T1000 (cell line): ENCODE measurements around the gene HPN.
"Not testable (repeated sequence)": the region's sequence is repeated elsewhere in the genome, so short reads cannot be mapped to it uniquely, and the experiment has no call there.

Experiments
- DNase-seq: peaks from one replicate; lab custom pipeline; 2025; ENCODE audit warnings: mixed read lengths; lab: John Stamatoyannopoulos, UW

Gene HPN

DNA sequence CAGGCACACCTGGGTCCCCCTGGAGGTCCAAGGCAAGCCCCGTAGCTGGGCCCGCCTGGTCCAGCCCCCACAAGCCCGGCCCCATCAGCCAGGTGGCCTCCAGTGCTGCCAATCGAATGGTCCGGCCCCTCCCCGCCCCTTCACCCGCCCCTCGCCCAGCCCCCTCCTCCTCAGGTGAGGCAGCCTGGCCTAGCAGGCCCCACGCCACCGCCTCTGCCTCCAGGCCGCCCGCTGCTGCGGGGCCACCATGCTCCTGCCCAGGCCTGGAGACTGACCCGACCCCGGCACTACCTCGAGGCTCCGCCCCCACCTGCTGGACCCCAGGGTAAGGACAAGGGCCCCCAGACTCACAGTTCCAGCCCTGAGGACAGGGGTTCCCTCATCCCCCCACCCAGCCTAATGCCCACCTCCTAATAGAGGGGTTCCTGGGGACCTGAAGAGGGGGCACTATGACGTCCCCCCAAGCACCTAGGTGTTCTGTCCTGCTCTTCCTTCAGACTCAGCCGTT lies at the start of gene HPN:
TSS of gene HPN (plus strand) at position 174 of the 508 bp plus-strand sequence. CDS start 786 bp downstream, outside the sequence.
- DNase-seq = no peak

DNA sequence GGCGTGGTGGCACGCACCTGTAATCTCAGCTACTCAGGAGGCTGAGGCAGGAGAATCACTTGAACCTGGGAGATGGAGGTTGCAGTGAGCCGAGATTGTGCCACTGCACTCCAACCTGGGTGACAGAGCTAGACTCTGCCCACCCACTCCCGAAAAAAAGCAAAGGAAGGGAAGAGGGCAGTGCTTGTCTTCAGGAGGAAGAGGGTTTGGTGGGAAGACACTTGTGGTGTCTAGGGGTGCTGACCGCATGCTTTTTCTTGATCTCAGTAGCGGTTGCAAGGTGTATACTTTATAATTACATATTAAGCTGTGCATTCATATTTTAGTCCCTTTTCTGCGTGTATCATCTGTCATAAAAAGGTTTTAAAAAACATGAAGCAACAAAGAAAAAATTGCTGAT lies 48.9 kb upstream of the HPN start:
- not testable (repeated sequence) for DNase-seq

DNA sequence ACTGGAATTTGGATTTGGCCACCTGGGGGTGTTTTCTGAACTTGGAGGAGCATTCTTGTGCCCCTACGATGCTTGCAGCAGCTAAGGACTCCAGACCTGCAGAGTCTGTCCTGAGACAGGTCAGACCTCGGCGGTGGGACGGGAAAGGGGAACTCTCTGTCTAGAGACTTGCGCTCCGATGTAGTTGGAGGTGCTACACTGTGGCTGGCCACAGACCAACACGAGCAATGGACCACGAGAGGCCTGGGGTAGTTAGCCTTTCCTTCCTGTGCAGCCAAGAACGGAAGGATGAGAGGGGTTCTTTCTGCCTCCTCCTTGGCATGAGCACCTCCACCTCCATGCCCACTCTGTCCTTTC lies 47.3 kb upstream of the HPN start:
- no peak for DNase-seq

DNA sequence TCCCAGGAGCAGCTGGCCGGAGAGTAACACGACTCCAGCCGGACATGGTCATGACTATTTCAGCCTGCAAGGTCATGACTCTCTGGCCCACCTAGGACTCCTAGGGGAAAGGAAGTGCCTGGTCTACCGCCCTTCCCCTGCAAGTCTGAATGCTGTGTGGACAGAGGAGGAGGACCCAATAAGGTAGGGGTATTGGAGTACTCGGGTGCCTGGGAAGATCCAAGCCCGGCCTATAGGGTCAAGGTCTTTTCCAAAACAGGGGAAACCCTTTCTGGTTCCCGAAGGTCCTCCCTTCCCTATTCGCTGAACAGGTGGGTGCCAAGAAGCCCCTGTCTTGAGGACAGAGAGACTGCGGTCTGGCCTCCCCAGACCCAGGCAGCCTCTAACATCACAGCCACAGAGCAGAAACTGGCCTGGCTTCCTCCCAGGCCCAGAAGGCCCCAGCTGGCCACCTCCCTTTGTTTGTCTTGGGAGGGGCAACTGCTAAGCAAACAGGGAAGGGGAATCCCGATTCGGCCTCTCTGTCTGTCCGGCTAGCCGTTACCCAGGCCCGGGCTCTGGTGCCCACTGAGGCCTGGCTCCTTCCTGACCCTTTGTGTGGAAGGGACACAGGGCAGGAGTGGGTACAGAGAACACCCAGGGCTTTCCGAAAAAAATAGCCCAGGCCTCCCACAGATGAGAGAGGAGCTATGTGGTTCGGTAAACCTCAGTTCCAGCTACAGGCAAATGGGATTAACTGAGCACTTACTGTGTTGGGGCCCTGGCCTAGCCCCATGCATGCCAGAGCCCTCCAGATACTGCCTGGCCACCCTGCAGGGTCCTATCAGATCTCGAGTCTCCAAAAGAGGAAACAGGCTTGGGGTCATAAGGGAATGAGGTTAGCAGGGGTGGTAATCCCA lies 46.6 kb upstream of the HPN start:
- no peak for DNase-seq

DNA sequence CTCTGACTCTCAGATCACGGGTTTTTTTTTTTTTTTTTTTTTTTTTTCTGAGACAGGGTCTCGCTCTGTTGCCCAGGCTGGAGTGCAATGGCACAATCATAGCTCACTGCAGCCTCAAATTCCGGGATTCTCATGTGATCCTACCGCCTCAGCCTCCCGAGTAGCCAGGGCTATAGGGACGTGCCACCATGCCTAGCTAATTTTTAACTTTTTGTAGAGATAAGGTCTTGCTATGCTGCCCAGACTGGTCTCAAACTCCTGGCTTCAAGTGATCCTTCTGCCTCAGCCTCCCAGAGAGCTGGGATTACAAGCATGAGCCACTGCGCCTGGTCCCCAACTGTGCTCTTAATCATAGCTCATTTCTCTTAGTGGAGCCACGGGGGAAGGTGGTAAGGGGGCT lies 46.0 kb upstream of the HPN start:
- no peak for DNase-seq

DNA sequence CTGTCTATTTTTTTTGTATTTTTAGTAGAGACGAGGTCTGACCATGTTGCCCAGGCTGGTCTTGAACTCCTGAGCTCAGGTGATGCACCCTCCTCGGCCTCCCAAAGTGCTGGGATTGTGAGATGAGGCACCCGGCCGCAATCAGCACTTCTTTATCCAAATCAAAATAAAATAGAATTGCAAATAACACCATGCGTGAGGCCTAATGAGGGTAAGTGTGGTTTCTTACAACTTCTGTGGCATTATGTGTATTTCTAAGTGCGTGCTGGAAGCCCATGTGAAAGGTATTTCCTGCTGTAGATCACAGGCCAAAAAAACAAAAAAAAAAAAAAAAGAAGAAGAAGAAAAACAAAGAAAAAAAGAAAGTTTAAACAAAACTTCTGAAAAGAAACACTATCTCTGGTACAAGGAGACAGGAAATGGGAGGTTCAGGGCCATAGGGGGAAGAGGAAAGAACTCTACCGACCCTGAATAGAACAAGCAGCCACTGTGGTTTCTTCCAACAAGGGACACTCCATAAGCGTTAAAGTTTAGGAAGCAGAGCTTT lies 44.4 kb upstream of the HPN start:
- no peak for DNase-seq

DNA sequence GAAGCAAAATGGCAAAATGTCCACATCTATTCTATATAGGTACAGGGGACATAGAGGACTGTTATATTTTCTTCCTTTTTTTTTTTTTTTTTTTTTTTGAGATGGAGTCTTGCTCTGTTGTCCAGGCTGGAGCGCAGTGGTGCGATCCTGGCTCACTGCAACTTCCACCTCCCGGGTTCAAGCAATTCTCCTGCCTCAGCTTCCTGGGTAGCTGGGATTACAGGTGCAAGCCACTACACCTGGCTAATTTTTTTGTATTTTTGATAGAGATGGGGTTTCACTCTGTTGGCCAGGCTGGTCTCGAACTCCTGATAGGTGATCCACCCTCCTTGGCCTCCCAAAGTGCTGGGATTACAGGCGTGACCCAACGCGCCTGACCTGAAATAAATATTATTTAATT lies 43.3 kb upstream of the HPN start:
- DNase-seq = not testable (repeated sequence)

DNA sequence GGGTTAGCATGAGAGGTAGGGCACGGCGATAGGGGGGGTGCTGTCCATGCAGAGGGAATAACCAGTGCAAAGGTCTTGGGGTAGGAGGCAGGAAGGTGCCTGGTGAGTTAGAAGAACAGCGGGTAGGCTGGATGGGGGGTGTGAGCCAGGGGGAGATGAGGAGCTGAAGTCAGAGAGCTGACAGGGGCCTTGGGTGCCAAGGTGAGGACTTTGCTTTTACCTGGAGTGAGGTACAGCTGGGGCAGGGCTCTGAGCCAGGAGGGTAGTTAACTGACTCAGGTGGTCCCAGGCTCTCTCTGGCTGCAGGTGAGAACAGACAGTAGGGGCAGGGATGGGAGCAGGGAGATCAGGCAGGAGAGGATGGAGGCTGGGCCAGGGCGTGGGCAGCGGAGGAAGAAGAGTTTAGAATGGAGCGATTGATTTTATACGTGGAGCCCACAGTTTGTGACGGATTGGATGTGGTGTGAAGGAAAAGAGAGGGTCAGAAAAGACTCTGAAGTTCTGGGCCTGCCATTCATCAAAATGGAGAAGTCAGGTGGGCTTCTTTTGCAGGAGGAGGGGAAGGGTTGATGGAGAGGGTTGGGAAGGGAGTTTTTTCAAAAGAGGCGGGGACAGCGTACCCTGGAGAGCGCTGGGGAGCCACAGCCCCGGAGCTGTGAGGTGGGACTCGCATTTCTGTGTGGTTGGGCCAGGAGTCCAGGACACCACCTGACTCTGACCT lies 42.6 kb upstream of the HPN start:
- no peak for DNase-seq

DNA sequence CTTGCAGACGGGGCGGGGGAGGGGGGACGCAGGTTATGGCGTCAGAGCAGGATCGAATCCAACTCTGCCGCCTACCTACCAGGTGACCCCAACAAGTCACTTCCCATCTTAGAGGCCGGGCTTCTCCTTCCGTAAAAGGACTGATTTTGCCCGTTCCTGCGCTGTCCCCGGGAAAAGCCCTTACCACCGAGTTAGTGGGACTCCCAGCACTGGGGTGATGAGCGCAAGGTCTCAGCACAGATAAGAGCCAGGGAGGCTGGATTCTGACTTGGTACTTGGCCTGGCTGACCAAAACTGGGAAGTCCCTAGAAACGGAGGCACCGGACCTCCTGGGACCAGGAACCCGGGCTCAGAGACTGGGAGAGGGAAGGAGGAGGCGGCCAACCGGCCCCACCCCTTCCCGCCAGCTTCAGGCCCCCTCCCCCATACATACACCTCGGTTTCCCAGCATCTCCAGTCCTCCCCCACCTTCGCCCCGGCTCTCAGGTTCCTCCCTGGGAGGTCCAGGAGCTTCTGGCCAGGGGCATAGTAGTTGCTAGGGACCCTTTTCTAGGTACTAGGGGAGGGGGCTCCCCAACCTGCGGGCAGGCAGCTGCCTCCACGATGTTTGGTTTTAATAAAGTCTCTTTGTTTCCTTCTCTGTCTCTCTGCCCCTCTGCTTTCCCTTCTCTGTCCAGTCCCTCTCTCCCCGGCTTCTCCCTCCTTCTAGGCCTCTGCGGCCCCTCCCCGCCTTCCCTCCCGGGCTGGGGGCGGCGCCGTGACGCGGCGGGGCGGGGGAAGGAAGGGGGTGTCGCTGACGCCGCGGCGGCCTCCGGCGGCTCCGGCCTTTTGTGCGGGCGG lies 41.8 kb upstream of the HPN start, which contains the start of gene GRAMD1A:
TSS of gene GRAMD1A (plus strand) at position 826 of the 840 bp plus-strand sequence. CDS start 156 bp downstream, outside the sequence.
- peak; percentile 69 for DNase-seq

DNA sequence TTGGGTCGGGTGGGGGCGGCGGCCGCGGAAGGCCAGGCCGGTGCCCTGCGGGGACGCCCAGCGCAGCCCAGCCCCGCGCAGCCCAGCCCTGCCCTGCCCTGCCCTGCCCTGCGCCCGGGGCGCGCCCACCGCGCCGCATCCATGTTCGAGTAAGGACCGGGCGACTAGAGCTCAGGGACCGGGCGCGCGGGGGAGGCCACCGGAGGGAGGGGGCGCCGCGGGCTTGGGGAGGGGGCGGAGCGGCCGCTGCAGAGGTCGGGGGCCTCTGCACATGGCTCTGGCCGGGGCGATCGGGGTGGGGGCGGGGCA lies 41.2 kb upstream of the HPN start:
- DNase-seq = no peak

DNA sequence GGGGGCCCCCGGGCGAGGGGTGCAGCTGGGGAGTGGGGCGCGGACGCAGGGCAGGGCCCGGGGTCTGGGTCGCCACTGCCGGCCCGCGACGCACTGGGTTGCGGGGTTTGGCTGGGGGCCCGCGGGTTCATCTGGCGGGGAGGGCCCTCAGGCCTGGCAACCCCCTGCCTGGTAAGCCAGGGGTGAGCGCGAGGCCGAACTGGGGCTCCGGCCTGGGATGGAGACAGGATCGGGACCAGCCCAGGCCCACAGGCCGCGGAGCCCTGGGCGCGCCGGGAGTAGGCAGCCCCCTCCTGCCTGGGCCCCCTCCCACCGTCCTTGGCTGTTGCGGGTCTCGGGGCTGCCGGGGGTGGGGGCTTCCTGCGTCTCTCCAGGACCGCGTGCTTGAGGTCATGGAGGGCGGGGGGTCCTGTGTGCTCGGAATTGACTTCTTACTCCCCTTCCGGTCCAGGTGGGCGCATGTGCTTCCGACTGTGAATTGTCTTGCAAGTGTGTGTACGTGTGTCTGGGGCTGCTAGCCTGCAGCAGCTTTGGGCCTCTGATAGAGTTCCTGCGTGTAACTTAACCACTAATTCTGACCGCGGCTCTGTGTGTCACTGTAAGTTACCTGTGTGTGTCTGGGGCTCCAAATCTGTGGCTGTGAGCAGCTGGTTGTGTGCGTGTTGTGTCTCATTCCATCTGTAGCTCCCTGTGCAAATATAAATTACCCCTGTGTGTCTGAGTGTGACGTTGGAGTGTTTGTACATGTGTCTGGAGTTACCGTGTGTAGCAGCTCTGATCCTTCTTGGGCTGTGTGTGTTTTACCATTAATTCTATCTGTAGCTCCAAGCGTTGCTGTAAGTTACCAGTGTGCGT lies 40.6 kb upstream of the HPN start:
- no peak for DNase-seq

DNA sequence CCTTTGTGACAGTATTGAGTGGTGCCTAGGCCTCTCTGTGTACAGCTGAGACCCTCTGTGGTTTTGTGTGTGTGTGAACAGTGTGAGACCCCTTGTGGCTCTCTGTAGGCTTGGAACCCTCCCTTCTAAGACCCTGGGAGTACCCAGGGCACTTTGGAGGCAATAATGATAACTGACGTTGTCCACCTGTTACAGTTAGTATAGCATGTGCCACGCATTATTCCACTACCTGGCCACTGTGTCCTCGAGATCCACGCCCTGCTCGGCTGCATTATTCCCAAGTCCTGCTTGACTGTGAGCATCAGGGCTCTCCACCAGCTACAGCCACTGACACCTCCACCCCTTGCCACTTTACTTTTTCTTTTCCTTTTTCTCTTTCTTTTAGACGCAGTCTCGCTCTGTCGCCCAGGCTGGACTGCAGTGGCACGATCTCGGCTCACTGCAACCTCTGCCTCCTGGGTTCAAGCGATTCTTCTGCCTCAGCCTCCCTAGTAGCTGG lies 39.4 kb upstream of the HPN start:
- DNase-seq = no peak

DNA sequence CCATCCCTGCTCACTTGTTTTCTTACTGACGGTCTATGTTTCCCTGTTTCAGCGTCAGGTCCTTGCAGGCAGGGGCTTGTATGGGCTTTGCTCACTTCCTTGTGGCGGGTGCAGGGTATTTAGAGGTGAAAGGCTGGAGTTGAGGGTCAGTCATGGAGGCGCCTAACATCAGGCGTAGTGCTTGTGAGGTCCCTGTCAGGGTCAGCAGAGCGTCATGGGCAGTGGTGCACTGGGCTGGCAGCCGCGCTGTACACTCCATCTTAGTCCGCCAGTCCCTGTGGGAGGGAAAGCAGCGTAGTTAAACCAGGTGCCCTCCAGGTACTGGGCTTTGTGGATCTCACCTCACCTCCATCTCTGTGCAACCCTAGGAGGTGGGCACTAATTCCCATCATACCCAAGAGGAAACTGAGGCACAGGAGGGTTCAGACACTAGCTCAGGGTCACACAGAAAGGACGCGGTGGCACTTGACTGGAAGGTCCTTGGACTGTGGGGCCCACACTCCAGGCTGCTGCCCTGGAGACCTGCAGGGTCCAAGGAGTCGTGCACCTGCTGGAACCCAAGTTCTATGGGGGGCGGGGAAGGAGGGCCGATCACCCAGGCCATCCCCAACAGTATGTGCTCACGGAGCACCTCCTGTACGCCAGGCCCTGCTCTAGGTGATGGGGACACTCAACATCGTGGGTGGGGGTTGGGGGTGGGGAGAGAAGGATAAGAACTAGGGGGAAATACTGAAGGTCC lies 36.8 kb upstream of the HPN start:
- DNase-seq = no peak

DNA sequence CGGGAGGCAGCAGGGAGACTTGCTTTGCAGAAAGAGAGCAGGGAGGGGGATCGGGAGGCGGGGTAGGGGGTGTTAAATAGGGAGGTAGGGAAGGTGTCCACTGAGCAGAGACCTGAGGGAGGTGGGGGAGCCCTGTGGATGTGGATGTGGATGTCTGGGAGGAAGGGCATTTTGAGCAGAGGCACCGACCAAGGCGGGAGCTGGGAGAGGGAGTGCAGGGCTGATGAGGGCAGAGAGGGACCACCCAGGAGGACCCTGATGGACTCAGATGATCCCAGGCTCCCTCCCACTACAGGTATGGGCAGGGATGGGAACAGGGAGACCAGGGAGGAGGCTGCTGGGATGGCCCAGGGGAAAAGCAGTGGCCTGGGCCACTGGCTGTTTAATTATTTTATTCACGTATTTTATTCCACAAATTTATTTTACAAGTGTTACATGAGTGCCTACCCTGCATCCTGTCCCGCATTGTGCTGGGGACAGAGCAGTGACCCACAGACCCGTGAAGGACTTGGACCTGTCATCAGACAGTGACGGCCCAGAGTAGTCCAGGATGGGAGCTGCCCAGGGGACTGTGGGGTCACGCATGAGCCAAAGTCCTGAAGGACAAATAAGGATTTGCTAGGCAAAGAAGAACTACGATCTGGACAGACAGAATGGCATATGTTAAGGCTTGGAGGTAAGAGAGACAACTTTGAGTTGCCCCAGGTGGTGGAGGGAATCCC lies 36.1 kb upstream of the HPN start:
- no peak for DNase-seq

DNA sequence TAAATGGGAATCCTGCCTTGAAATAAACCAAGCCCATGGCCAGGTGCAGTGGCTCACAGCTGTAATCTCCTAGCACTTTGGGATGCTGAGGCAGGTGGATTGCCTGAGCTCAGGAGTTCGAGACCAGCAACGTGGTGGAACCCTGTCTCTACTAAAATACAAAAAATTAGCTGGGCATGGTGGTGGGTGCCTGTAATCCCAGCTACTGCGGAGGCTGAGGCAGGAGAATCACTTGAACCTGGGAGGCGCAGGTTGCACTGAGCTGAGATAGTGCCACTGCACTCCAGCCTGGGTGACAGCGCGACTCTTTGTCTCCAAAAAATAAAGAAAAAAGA lies 35.5 kb upstream of the HPN start:
- not testable (repeated sequence) for DNase-seq

DNA sequence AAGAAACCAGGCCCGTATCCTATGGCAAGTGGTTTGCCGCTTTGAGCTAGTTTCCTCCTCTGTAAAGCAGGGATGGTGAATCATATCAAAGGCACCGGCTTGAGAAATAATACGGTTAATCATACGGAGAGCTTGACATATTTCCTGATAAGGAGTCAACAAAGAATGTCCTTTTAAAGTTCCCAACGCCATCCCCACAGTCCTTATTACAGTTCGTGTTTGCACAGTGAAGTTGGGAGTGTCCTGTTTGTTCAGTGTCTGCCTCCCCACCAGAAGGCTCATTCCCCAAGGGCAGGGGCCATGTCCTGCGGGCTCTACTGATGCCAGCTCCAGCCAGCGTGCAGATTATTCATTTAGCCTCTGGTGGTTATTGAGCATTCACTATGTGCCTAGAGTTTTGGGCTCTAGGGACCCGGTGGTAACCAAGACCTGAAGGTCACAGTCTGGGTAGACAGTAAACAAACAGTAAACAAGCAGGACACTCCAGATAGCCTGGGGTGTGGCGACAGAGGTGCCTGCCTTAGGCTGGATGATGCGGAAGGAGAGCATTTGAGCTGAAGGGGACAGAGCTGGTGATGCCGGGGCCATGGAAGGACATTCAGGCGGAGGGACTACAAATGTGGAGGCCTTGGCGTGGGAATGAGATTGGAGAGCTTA lies 35.1 kb upstream of the HPN start:
- DNase-seq = peak; percentile 58

DNA sequence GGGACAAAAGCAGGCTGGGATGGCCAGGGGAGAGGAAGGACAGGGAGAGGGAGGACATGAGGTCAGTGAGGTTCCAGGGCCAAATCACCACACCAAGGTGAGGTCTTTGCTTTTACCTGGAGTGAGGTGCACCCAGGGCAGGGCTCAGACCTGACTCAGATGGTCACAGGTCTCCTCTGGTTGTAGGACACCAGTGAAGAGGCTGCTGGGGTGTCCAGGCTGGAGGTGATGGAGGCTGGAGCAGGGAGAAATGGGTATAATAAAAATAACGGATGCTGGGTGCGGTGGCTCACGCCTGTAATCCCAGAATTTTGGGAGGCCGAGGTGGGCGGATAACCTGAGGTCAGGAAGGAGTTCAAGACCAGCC lies 34.5 kb upstream of the HPN start:
- DNase-seq = no peak

DNA sequence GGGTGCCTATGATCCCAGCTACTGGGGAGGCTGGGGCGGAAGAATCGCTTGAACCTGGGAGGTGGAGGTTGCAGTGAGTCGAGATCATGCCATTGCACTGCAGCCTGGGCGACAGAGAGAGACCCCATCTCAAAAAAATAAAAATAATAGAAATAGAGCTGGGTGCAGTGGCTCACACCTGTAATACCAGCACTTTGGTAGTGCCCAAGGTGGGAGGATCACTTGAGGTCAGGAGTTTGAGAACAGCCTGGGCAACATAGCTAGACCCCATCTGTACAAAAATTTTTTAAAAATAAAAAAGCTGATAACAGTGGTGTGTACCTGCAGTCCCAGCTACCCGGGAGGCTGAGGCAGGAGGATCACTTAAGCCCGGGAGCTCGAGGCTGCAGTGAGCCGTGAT lies 34.1 kb upstream of the HPN start:
- DNase-seq = not testable (repeated sequence)

DNA sequence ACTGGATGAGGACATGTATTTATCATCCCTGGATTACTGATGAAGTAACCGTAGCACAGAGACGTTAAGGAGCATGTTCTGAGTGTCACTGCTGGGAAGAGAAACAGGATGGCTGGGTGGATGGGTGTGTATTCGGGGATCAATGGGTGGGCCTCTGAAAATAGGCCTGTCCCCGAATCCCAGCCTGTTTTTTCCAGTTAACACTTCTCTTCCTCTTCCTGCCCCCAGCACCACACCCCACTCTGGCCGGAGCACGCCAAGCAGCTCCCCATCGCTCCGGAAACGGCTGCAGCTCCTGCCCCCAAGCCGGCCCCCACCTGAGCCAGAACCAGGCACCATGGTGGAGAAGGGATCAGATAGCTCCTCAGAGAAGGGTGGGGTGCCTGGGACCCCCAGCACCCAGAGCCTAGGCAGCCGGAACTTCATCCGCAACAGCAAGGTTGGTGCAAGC lies 32.6 kb upstream of the HPN start:
- DNase-seq = no peak
